ENCODE data around the gene NUAK2.
A peak's percentile ranks its signal among the peaks of the same experiment; 100 is the strongest.
"Not testable (repeated sequence)": the region's sequence is repeated elsewhere in the genome, so short reads cannot be mapped to it uniquely, and the experiment has no call there.

NUAK2 gene

GRCh38 chr1:205298191-205298994 is 23.2 kb downstream of the NUAK2 start:
- no peak for DNase-seq (ENCODE audit: low read depth, low spot score)

DNA sequence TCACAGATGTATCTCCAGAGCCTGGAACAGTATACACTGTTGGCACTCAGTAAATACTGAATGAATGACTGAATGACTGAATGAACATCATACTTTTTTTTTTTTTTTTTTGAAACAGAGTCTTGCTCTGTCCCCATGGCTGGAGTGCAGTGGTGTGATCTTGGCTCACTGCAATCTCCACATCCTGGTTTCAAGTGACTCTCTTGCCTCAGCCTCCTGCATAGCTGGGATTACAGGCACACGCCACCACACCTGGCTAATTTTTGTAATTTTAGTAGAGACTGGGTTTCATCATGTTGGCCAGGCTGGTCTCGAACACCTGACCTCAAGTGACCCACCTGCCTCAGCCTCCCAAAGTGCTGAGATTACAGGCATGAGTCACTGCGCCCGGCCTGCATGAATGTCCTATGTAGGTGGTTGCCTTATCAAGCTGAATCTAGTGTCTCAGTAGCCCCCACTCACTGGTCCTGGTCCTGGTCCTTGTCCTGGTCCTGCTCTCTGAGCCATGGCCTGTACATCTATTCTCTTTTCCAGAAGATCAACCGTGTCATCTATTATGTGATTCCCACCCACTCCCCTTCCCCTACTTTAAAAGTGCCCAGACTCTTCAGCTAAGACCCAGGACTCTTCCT is 23.9 kb downstream of the NUAK2 start:
- DNase-seq (ENCODE audit: low read depth, low spot score) = not testable (repeated sequence)

GRCh38 chr1:205296154-205296553 is 25.4 kb downstream of the NUAK2 start:
- no peak for DNase-seq (ENCODE audit: low read depth, low spot score)

DNA sequence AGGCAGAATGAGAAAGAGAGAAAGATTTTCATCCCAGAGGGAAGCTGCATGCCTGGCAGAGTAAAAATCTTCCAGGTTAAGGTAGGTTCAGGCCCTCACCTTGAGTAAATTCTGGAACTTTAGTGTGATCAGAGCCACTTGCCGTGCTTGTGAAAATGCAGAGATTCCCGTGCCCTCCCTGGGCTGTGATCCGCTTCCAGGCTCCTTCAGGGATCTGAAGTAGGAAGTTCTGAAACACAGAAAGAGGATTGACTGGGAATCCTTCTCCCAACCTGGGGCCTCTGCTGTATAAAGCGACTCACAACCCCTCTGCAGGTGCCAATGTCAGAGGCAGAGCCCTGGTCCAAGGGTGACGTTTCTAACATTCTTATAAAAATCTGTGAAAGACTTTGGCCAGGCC is 26.6 kb downstream of the NUAK2 start:
- no peak for DNase-seq (ENCODE audit: low read depth, low spot score)

DNA sequence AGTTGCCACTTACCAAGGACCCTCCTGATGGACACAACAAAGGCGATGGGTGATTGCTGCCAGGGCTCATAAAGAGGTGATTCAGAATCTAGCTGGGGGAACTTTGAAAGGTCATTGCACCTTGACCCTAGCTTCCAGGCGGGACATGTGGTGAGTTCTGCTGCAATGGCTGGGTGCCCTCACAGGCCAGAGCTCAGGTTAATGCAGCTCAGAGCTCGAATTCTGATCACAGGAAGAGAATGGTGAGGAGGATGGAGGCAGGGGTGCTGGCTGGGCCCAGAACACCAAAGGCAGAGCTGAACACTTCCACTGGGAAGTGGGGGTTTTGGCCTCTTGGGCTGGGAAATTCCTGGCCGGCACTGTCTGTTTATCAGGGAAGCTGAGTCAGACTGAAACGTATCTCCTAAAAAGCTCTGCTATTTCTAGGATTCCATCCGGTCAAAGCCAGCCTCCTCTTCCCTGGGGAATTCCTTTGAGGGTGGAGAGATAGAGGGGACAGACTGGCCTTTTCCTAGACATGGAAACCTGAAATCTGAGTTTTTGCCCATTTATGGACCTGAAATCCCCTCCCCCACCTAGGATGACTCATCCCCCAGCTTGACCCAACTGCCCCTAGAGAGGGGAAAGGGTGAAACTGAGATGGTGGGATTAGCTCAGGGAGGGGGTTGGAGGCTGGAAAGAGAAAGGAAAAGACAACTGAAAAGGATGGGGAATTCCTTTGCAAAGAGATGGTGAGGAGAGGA is 27.2 kb downstream of the NUAK2 start:
- no peak for DNase-seq (ENCODE audit: low read depth, low spot score)

DNA sequence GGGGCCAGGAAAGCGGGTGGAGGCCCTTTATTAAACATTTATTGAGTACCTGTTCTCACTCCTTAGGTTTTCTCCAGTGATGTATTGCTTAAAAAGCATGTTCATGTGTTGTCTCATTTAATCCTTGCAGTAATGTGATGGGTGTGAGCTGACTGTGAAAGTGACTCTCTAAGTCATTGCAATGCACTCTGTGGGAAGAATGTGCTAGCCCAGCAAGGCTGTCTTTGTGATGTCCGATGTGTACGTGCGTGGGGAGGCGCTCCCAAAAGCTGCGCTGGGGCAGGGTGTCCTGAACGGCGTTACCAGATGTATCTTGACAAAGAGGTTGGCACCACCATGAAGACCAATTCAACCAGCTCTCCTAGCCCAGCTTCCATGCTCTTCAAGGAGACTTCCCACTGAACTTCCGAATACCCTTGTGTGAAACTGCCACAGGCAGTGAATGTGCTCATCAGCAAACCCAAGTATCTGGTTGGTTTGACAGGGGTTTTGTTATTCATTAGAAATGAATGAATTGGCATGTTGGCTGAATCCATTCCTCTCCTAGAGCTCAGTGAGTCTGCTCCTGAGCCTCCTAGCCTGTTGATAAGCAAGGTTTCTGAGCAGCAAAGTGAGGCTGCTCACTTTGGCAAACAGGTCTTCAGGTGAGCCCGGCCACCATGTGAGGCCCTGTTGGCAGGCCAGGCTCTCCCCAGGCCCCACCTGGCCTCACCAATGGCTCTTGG is 28.0 kb downstream of the NUAK2 start:
- DNase-seq (ENCODE audit: low read depth, low spot score) = no peak

GRCh38 chr1:205291596-205291995 is 29.9 kb downstream of the NUAK2 start:
- DNase-seq (ENCODE audit: low read depth, low spot score) = no peak

DNA sequence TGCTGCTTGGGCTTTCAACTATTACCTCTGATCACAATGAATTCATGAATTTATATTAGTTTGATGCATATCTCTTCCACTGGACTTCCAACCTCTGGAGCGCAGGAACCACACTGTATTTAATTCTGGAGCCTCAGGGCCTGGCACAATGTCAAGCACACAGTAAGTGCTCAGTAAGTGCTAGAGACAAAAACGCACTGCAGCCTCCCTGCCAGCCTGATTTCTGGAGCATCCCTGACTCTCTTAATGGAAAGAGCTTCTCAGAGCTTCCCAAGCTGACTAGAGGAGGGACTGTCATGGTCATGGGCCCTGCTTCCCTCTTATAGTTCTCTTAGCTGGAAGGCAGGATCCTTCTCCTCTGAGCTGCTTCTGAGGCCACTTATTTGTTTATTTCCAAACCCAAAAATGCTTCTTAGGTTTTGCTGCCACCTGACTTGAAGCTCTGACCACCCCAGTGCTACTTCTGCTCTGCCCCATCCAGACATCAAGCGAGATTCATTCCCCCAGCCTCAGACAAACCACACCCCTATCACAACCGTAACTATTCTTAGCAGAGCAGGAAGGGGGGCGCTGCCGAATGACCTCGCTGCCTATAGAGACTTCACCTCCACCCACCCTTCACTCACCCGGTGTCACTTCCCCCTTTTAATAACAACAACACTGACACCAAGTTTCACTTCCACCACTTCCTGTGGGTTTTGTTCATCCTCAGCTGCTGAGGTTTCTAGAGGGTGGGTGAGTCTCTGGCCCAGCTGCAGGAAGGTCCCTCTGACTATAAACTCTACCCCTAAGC is 33.6 kb downstream of the NUAK2 start:
- peak; percentile 59 for DNase-seq (ENCODE audit: low read depth, low spot score)

GRCh38 chr1:205287076-205287475 is 34.5 kb downstream of the NUAK2 start:
- no peak for DNase-seq (ENCODE audit: low read depth, low spot score)

DNA sequence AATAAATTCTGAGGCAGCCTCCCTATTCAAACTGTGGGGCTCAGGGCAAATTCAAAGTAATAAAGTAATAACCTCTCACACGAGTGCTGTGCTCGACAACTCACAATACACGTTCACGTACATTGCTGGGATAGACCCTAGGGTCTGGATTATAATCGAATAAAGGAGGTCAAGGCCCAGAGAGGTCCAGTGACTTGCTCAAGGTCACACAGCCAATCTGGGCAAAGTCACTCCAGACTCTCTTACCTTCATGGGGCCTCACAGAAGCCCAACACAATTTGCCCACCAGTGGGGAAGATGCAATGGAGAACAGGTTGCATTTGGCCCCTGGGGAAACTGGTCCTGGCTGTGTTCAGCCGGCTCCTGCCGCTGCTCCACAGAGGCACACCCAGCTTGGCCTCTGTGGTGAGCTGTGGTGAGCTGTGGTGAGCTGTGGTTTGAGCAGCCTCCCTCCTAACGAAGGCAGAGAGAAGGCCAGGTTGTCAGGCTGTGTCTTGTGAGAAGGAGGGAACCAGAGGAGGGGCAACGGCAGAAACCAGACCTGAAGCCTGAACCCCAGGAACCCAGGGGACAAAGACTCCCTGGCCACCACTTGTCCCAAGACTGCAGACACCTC is 35.1 kb downstream of the NUAK2 start:
- DNase-seq (ENCODE audit: low read depth, low spot score) = no peak

- DNase-seq (ENCODE audit: low read depth, low spot score) = peak; percentile 10
Measured at GRCh38 chr1:205285381-205286101, 36.0 kb downstream of the NUAK2 start.

- peak; percentile 48 for DNase-seq (ENCODE audit: low read depth, low spot score)
Measured at GRCh38 chr1:205284420-205285144, 37.0 kb downstream of the NUAK2 start.

GRCh38 chr1:205283270-205284147 is 38.0 kb downstream of the NUAK2 start:
- no peak for DNase-seq (ENCODE audit: low read depth, low spot score)

GRCh38 chr1:205280666-205281395 is 40.7 kb downstream of the NUAK2 start:
- DNase-seq (ENCODE audit: low read depth, low spot score) = not testable (repeated sequence)

- no peak for DNase-seq (ENCODE audit: low read depth, low spot score)
Measured at GRCh38 chr1:205279986-205280385, 41.6 kb downstream of the NUAK2 start.

DNA sequence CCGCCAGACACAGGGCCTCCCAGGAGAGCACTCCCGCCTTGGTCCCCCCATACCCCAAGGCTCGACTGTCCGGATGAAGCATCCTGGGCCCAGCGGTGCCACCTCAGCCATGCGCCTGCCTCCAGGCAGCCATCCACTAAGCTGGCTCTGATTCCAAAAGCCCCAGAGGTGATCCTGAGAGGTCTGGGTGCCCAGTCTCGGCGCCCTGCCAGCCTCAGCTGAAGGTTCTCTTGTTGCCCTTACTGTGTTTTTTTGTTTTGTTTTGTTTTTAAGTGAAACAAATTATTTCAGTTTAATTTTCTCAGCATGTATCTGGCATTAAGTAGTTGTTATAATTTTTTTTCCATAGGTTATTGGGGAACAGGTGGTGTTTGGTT is 44.9 kb downstream of the NUAK2 start:
- DNase-seq (ENCODE audit: low read depth, low spot score) = no peak

DNA sequence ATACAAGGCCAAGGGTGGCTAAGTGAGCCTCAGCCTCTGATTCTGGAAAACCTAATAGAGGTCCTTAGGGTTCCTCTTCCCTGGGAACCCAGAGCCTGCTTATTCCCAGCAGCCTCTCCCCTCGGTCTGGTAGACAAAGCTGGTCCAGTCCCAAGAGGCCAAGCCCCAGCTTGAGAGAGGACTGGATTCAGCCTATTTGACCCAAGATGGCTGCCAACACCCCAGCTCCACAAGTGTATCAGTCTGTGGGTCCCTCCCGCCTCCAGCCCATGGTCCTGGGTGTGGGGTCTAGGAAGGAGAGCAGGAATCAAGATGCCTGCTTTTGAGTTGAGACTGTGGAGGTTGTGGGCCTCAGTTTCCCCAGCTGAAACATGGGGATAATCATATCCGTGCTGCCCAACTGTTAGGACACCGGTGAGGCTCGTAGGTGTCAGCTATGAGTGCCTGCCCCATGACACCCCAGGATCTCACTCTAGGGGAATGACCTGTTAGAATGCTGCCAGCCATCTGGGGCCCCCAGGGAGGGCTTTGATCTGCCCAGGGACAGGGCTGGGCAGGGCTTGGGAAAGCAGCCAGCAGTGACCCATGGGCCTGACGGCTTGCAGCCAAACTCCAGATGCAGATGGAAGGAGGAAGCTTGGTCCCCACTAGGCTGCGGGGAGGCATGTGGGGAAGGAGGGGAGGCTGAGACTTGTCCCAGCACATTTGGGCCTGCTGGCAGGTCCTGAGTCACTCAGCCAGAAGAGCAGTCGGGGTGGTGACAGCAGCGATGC is 45.4 kb downstream of the NUAK2 start:
- no peak for DNase-seq (ENCODE audit: low read depth, low spot score)

All from activated naive CD8-positive, alpha-beta T cell treated with anti-CD3 and anti-CD28 coated beads, Interleukin-2, amount 50 U/mL, for 16 hours (primary cell).